IMR-90 (cell line): ENCODE measurements around the gene PTPRU. TPM values are rescaled to one million over a fixed set of nuclear protein-coding genes. Genes with fewer than 3 reads are reported as not detected.

ENCODE experiments used
- ATAC-seq: fragments of 200-7000 bp; cut with Tn5 transposase; 2 replicates; pipeline ENCODE4 v1.9.1; 2020; ENCODE audit warnings: low read depth, mild to moderate bottlenecking, moderate library complexity
- BruUV-seq: library from RNA; stranded (reverse); fragments of 400-500 nt; replicated peaks from 2 replicates; lab custom pipeline; 2021; lab: Mats Ljungman, UMichigan
- CTCF ChIA-PET: fragments of 300-600 bp; formaldehyde crosslinking; extraction: SDS; loops from one replicate; lab custom pipeline; 2021; ENCODE audit warnings: antibody characterized with exemption; lab: Yijun Ruan, JAX
- POLR2A ChIA-PET: fragments of 300-600 bp; sonication (Branson Sonifier 250); formaldehyde crosslinking; loops from one replicate; lab custom pipeline; 2022; ENCODE audit warnings: antibody characterized with exemption; ENCODE audit not compliant: unreplicated experiment; lab: Charles Lee
- DNase-seq: peaks from one replicate; pipeline ENCODE4 v3.0.0; 2013
- H2AFZ ChIP-seq: replicated peaks from 2 replicates; pipeline ENCODE3; 2013; ENCODE audit warnings: low read length, mild to moderate bottlenecking; ENCODE audit not compliant: poor library complexity
- H2AK5ac ChIP-seq: 2 replicates; pipeline ENCODE4 v1.6.1; 2013; ENCODE audit warnings: low read depth, low read length, inconsistent platforms
- H2AK9ac ChIP-seq: replicated peaks from 2 replicates; pipeline ENCODE3; 2013; ENCODE audit warnings: mild to moderate bottlenecking, low read depth, low read length, moderate library complexity; ENCODE audit not compliant: poor library complexity
- H2BK120ac ChIP-seq: 2 replicates; pipeline ENCODE4 v1.6.1; 2013; ENCODE audit warnings: low read depth, low read length, inconsistent platforms
- H2BK15ac ChIP-seq: 3 replicates; pipeline ENCODE4 v1.6.1; 2013; ENCODE audit warnings: low read depth, low read length, inconsistent platforms
- H2BK20ac ChIP-seq: 2 replicates; pipeline ENCODE4 v1.6.1; 2013; ENCODE audit warnings: low read depth, mild to moderate bottlenecking, inconsistent platforms, low read length, moderate library complexity
- H2BK5ac ChIP-seq: 2 replicates; pipeline ENCODE4 v1.6.1; 2013; ENCODE audit warnings: mild to moderate bottlenecking, low read depth, low read length, inconsistent platforms; ENCODE audit not compliant: poor library complexity, severe bottlenecking
- H3K14ac ChIP-seq: replicated peaks from 2 replicates; pipeline ENCODE4 v1.6.1; 2013; ENCODE audit warnings: low read depth, low read length, inconsistent platforms
- H3K18ac ChIP-seq: 2 replicates; pipeline ENCODE4 v1.6.1; 2013; ENCODE audit warnings: low read depth, low read length, control low read depth
- H3K23ac ChIP-seq: 2 replicates; pipeline ENCODE4 v1.6.1; 2013; ENCODE audit warnings: low read depth, low read length, inconsistent platforms
- H3K27ac ChIP-seq: 2 replicates; pipeline ENCODE4 v1.5.1; 2013; ENCODE audit warnings: mild to moderate bottlenecking, control low read depth, low read length; ENCODE audit not compliant: insufficient read depth
- H3K27me3 ChIP-seq: 2 replicates; pipeline ENCODE4 v1.6.1; 2013; ENCODE audit warnings: low read length; ENCODE audit not compliant: control insufficient read depth, insufficient read depth
- H3K36me3 ChIP-seq: 2 replicates; pipeline ENCODE4 v1.6.1; 2013; ENCODE audit warnings: low read length, mixed read lengths; ENCODE audit not compliant: control insufficient read depth, insufficient read depth
- H3K4ac ChIP-seq: 2 replicates; pipeline ENCODE4 v1.6.1; 2013; ENCODE audit warnings: low read depth, low read length, inconsistent platforms
- H3K4me1 ChIP-seq: 2 replicates; pipeline ENCODE4 v1.6.1; 2013; ENCODE audit warnings: low read length, mixed read lengths; ENCODE audit not compliant: control insufficient read depth, insufficient read depth
- H3K4me2 ChIP-seq: 2 replicates; pipeline ENCODE4 v1.6.1; 2013; ENCODE audit warnings: low read depth, mild to moderate bottlenecking, control low read depth, low read length, moderate library complexity
- H3K4me3 ChIP-seq: 2 replicates; pipeline ENCODE4 v1.5.1; 2013; ENCODE audit warnings: low read depth, mild to moderate bottlenecking, control low read depth, low read length, moderate library complexity; ENCODE audit not compliant: insufficient read depth
- H3K56ac ChIP-seq: 2 replicates; pipeline ENCODE4 v1.6.1; 2013; ENCODE audit warnings: low read length, inconsistent platforms; ENCODE audit not compliant: insufficient read depth; ENCODE audit errors: extremely low read depth
- H3K79me1 ChIP-seq, 2 experiments: 2 replicates each; pipeline ENCODE4 v1.6.1; 2013; ENCODE audit warnings: low read length in 2 of 2, inconsistent platforms in 1 of 2, low read depth in 1 of 2
- H3K9ac ChIP-seq: 2 replicates; pipeline ENCODE4 v1.6.1; 2013; ENCODE audit warnings: low read depth, low read length, control low read depth
- H3K9me1 ChIP-seq: 2 replicates; pipeline ENCODE4 v1.6.1; 2013; ENCODE audit warnings: low read length, inconsistent platforms; ENCODE audit not compliant: insufficient read depth
- H3K9me3 ChIP-seq: 2 replicates; pipeline ENCODE4 v1.6.1; 2013; ENCODE audit warnings: low read length; ENCODE audit not compliant: control insufficient read depth, insufficient read depth
- H4K20me1 ChIP-seq: 2 replicates; pipeline ENCODE4 v1.6.1; 2013; ENCODE audit warnings: low read length, inconsistent platforms; ENCODE audit not compliant: insufficient read depth
- H4K5ac ChIP-seq: 2 replicates; pipeline ENCODE4 v1.6.1; 2013; ENCODE audit warnings: mild to moderate bottlenecking, low read depth, low read length, control low read depth
- H4K8ac ChIP-seq, 2 experiments: 2 replicates each; pipeline ENCODE4 v1.6.1; 2013; ENCODE audit warnings: low read depth in 2 of 2, low read length in 2 of 2, control low read depth in 1 of 2, inconsistent platforms in 1 of 2
- H4K91ac ChIP-seq: 2 replicates; pipeline ENCODE4 v1.6.1; 2013; ENCODE audit warnings: low read depth, low read length, inconsistent platforms; ENCODE audit not compliant: insufficient read depth
- BHLHE40 ChIP-seq: fragments of 150-350 bp; IDR thresholded peaks from 2 replicates; pipeline ENCODE4 v1.6.1; 2016; ENCODE audit warnings: mild to moderate bottlenecking, low read depth, low read length
- CEBPB ChIP-seq: IDR thresholded peaks from 2 replicates; pipeline ENCODE4 v1.6.1; 2012; ENCODE audit warnings: low read depth, low read length, improper control_type of control experiment
- CHD1 ChIP-seq: IDR thresholded peaks from 2 replicates; pipeline ENCODE4 v1.6.1; 2012; ENCODE audit warnings: low read depth, low read length, improper control_type of control experiment
- FOS ChIP-seq: fragments of 150-350 bp; IDR thresholded peaks from 2 replicates; pipeline ENCODE4 v1.6.1; 2016; ENCODE audit warnings: low read depth, low read length
- MAFK ChIP-seq: IDR thresholded peaks from 2 replicates; pipeline ENCODE4 v1.6.1; 2012; ENCODE audit warnings: low read depth, low read length, improper control_type of control experiment
- MAZ ChIP-seq: IDR thresholded peaks from 2 replicates; pipeline ENCODE4 v1.6.1; 2012; ENCODE audit warnings: low read depth, mild to moderate bottlenecking, low read length, improper control_type of control experiment, moderate library complexity, borderline replicate concordance
- MXI1 ChIP-seq: IDR thresholded peaks from 2 replicates; pipeline ENCODE4 v1.6.1; 2012; ENCODE audit warnings: low read depth, mild to moderate bottlenecking, low read length, moderate library complexity, borderline replicate concordance
- NFE2L2 ChIP-seq: fragments of 150-350 bp; IDR thresholded peaks from 2 replicates; pipeline ENCODE4 v1.6.1; 2016; ENCODE audit warnings: low read depth, mild to moderate bottlenecking, low read length
- POLR2A ChIP-seq: IDR thresholded peaks from 2 replicates; pipeline ENCODE4 v1.6.1; 2012; ENCODE audit warnings: mild to moderate bottlenecking, low read depth, low read length
- RAD21 ChIP-seq: IDR thresholded peaks from 2 replicates; pipeline ENCODE4 v1.6.1; 2012; ENCODE audit warnings: low read length, improper control_type of control experiment
- RCOR1 ChIP-seq: IDR thresholded peaks from 2 replicates; pipeline ENCODE4 v1.6.1; 2012; ENCODE audit warnings: mild to moderate bottlenecking, low read length, improper control_type of control experiment; ENCODE audit not compliant: insufficient replicate concordance
- RFX5 ChIP-seq: IDR thresholded peaks from 2 replicates; pipeline ENCODE4 v1.8.0; 2012; ENCODE audit warnings: low read depth, mild to moderate bottlenecking, low read length, moderate library complexity
- SMC3 ChIP-seq: fragments of 150-350 bp; IDR thresholded peaks from 2 replicates; pipeline ENCODE4 v1.6.1; 2016; ENCODE audit warnings: low read depth, mild to moderate bottlenecking, antibody characterized with exemption, low read length, moderate library complexity
- WGBS, 2 experiments: methylation state at CpG; one replicate each; pipeline versions ENCODE4 v1.1.5 to v1.1.7; 2013; ENCODE audit warnings: missing lambda C conversion rate in 2 of 2; ENCODE audit not compliant: insufficient read length in 1 of 2; ENCODE audit errors: extremely low coverage in 2 of 2; 5-methylcytosine and 5-hydroxymethylcytosine counted together
- dilution Hi-C: fragments of 300-500 bp; cut with HindIII; formaldehyde crosslinking; loops from one replicate; pipeline ENCODE4 v1.14.3; 2018; ENCODE audit warnings: low sequenced_read_pairs; ENCODE audit not compliant: unreplicated experiment
- in situ Hi-C: fragments of 300-500 bp; cut with MboI; formaldehyde crosslinking; loops from 3 replicates; pipeline ENCODE4 v1.14.3; 2019; ENCODE audit warnings: low sequenced_read_pairs, inconsistent platforms, mixed read lengths
- intact Hi-C: fragments of 100-400 bp; cut with micrococcal nuclease; formaldehyde crosslinking; loops from 2 replicates; pipeline ENCODE4 v1.10.0; 2022
- polyA plus RNA-seq, 3 experiments: library from polyadenylated mRNA; depleted of rRNA; stranded (reverse); fragments of >200 nt; gene quantifications; 2 replicates each; pipeline ENCODE4 v1.2.3, GENCODE V29; 2012; ENCODE audit warnings: low replicate concordance in 1 of 3
- total RNA-seq: library from RNA; depleted of rRNA; stranded (reverse); fragments of >200 nt; gene quantifications from 2 replicates; pipeline ENCODE4 v1.2.3, GENCODE V29; 2012
- TF ChIP-seq, protein P1 (sequence below): conservative IDR thresholded peaks from 2 replicates; pipeline ENCODE4 v1.5.1; 2012; ENCODE audit warnings: mild to moderate bottlenecking, low read depth, low read length, improper control_type of control experiment
- TF ChIP-seq, protein P2 (sequence below): fragments of 150-350 bp; IDR thresholded peaks from 2 replicates; pipeline ENCODE4 v1.6.1; 2016; ENCODE audit warnings: low read depth, mild to moderate bottlenecking, low read length, moderate library complexity, borderline replicate concordance
- TF ChIP-seq, protein P3 (sequence below): fragments of 150-350 bp; IDR thresholded peaks from 2 replicates; pipeline ENCODE4 v1.6.1; 2017; ENCODE audit warnings: mild to moderate bottlenecking, antibody characterized with exemption, low read length, low read depth

The PTPRU gene
- total and polyA plus RNA-seq, 2 of the 4 experiments (the other 2 are of a cell fraction), result 7.0 to 10.7 TPM

DNA sequence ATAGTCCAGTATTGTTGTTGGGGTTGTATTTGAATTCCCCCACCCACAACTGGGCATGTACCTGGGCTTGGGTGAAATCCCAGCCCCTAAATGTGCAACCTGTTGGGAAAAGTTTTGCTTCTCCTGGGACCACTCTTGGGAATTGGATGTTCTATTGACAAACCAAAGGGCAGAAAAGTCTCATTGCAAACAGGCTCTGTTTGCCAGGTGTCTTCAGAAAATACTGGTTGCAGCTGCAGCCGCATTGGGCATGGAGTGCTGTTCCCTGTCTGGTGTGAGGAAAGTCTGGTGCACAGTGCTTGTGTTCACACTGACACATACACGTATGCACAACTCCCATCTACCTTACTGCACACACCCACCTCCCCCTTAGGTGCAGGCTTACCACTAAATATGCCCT is 12.1 kb downstream of the PTPRU start:
- Histone ChIP-seq H3K56ac (no peak overlapping the region), H3K4me3 (no peak overlapping the region), H3K9ac (no peak overlapping the region), H4K8ac (no peak overlapping the region), H2BK20ac (no peak overlapping the region), H3K18ac (no peak overlapping the region), H2BK5ac (no peak overlapping the region), H3K4me1 (peaks cover 11% of the 10 kb centered on the region), H2AK9ac (peak overlapping the region; percentile 29), H2BK15ac (no peak overlapping the region), H4K20me1 (no peaks in the 10 kb centered on the region), H4K91ac (no peak overlapping the region), H4K5ac (no peak overlapping the region), H2AK5ac (no peak overlapping the region; the same call in 1 of the 2 replicates), H3K36me3 (no peaks in the 10 kb centered on the region), H2BK120ac (no peak overlapping the region; the same call in 1 of the 2 replicates), H3K4ac (no peak overlapping the region), H2AFZ (no peak overlapping the region), H3K4me2 (no peak overlapping the region), H3K23ac (no peak overlapping the region), H3K9me3 (no peaks in the 10 kb centered on the region), H3K27me3 (no peaks in the 10 kb centered on the region), H3K27ac (no peak overlapping the region), H3K14ac (no peak overlapping the region), H3K79me1 (peaks cover 0 to 12% of the 10 kb centered on the region in 2 experiments; a peak in 1 of 4 replicates), H3K9me1 (peaks cover 13% of the 10 kb centered on the region)
- ATAC-seq (no peak), DNase-seq (no peak)
- POLR2A ChIA-PET, result no interaction called here
- TF ChIP-seq, protein P1, sequence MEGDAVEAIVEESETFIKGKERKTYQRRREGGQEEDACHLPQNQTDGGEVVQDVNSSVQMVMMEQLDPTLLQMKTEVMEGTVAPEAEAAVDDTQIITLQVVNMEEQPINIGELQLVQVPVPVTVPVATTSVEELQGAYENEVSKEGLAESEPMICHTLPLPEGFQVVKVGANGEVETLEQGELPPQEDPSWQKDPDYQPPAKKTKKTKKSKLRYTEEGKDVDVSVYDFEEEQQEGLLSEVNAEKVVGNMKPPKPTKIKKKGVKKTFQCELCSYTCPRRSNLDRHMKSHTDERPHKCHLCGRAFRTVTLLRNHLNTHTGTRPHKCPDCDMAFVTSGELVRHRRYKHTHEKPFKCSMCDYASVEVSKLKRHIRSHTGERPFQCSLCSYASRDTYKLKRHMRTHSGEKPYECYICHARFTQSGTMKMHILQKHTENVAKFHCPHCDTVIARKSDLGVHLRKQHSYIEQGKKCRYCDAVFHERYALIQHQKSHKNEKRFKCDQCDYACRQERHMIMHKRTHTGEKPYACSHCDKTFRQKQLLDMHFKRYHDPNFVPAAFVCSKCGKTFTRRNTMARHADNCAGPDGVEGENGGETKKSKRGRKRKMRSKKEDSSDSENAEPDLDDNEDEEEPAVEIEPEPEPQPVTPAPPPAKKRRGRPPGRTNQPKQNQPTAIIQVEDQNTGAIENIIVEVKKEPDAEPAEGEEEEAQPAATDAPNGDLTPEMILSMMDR, result no peak
- no peak for TF ChIP-seq RAD21
- no peak for TF ChIP-seq MXI1
- TF ChIP-seq, protein P2, sequence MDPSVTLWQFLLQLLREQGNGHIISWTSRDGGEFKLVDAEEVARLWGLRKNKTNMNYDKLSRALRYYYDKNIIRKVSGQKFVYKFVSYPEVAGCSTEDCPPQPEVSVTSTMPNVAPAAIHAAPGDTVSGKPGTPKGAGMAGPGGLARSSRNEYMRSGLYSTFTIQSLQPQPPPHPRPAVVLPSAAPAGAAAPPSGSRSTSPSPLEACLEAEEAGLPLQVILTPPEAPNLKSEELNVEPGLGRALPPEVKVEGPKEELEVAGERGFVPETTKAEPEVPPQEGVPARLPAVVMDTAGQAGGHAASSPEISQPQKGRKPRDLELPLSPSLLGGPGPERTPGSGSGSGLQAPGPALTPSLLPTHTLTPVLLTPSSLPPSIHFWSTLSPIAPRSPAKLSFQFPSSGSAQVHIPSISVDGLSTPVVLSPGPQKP, result no peak
- no peak for TF ChIP-seq BHLHE40
- TF ChIP-seq SMC3, result no peak
- TF ChIP-seq RCOR1, result no peak
- no peak for TF ChIP-seq MAFK
- TF ChIP-seq CHD1, result no peak
- TF ChIP-seq POLR2A, result no peak
- TF ChIP-seq MAZ, result no peak
- TF ChIP-seq CEBPB, result no peak
- TF ChIP-seq, protein P3, sequence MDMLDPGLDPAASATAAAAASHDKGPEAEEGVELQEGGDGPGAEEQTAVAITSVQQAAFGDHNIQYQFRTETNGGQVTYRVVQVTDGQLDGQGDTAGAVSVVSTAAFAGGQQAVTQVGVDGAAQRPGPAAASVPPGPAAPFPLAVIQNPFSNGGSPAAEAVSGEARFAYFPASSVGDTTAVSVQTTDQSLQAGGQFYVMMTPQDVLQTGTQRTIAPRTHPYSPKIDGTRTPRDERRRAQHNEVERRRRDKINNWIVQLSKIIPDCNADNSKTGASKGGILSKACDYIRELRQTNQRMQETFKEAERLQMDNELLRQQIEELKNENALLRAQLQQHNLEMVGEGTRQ, result no peak
- TF ChIP-seq FOS, result no peak
- TF ChIP-seq RFX5, result no peak
- no peak for TF ChIP-seq NFE2L2
- no CpG with 5 or more reads among the region's 2 CpGs for WGBS, 2 experiments
- dilution Hi-C loops (no loop called here), in situ Hi-C loops (loop anchor here (10.0 kb wide), 5 partner anchors 136 to 1136 kb away; no protein-coding TSS in a partner anchor), intact Hi-C loops (loop anchor here (5.0 kb wide), 2 partner anchors 94 to 149 kb away; no protein-coding TSS in a partner anchor)
- CTCF ChIA-PET, result no interaction called here
- BruUV-seq, result no TSS peak
